ENCODE measurements around the gene LCOR. TPM values are rescaled to one million over a fixed set of nuclear protein-coding genes. Genes with fewer than 3 reads are reported as not detected.

Gene LCOR
- total RNA-seq, 4 donors from 2014 or later = 22.3 to 220 (median 38.5) TPM

- no peak for ATAC-seq
- no peaks in the 10 kb centered on the region for H3K4me1 ChIP-seq
- TF ChIP-seq EP300 (IDR thresholded peaks at IDR 0.05) (no peak), POLR2A (IDR thresholded peaks at IDR 0.05) (no peak), POLR2AphosphoS5 (IDR thresholded peaks at IDR 0.05) (no peak), CTCF (IDR thresholded peaks at IDR 0.05) (no peak)
- no peak overlapping the region for H3K27ac ChIP-seq
- H3K36me3 ChIP-seq = peaks cover 0 to 22% of the 10 kb centered on the region in 2 donors
- WGBS, 2 donors (ENCODE audit: low coverage in 1 of 2) = 84 to 91% methylated on average over 3 of the region's 3 CpGs
- no peaks in the 10 kb centered on the region for H3K27me3 ChIP-seq
- no peaks in the 10 kb centered on the region for H3K9me3 ChIP-seq
- no peak overlapping the region for H3K4me3 ChIP-seq
Observed at GRCh38 chr10:96978621-96979154, 146.6 kb downstream of the LCOR start.

DNA sequence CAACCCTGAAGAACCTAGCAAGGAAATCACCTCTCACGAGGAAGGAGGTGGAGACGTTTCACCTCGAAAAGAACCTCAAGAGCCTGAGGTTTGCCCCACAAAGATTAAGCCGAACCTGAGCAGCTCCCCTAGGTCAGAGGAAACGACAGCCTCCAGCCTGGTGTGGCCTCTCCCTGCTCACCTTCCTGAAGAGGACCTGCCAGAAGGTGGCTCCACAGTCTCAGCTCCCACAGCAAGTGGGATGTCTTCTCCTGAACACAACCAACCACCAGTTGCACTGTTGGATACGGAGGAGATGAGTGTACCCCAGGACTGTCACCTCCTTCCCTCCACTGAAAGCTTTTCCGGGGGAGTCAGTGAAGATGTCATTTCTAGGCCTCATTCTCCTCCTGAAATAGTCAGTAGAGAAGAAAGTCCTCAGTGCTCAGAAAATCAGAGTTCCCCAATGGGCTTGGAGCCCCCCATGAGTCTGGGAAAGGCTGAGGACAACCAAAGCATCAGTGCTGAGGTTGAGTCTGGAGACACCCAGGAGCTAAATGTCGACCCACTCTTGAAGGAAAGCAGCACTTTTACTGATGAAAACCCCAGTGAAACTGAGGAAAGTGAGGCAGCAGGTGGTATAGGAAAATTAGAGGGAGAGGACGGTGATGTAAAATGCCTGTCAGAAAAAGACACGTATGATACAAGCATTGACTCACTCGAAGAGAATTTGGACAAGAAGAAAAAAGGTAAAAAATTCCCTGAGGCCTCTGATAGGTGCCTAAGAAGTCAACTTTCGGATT is 150.2 kb downstream of the LCOR start:
- H3K4me3 ChIP-seq = no peak overlapping the region
- H3K4me1 ChIP-seq = no peaks in the 10 kb centered on the region
- no peaks in the 10 kb centered on the region for H3K27me3 ChIP-seq
- no peaks in the 10 kb centered on the region for H3K9me3 ChIP-seq
- 85 to 96% methylated on average over 4 to 11 of the region's 12 CpGs for WGBS, 2 donors (ENCODE audit: low coverage in 1 of 2)
- H3K36me3 ChIP-seq = peaks cover 0 to 22% of the 10 kb centered on the region in 2 donors
- TF ChIP-seq POLR2A (IDR thresholded peaks at IDR 0.05) (no peak), POLR2AphosphoS5 (IDR thresholded peaks at IDR 0.05) (no peak), CTCF (IDR thresholded peaks at IDR 0.05) (no peak), EP300 (IDR thresholded peaks at IDR 0.05) (no peak)
- no peak overlapping the region for H3K27ac ChIP-seq
- no peak for ATAC-seq

DNA sequence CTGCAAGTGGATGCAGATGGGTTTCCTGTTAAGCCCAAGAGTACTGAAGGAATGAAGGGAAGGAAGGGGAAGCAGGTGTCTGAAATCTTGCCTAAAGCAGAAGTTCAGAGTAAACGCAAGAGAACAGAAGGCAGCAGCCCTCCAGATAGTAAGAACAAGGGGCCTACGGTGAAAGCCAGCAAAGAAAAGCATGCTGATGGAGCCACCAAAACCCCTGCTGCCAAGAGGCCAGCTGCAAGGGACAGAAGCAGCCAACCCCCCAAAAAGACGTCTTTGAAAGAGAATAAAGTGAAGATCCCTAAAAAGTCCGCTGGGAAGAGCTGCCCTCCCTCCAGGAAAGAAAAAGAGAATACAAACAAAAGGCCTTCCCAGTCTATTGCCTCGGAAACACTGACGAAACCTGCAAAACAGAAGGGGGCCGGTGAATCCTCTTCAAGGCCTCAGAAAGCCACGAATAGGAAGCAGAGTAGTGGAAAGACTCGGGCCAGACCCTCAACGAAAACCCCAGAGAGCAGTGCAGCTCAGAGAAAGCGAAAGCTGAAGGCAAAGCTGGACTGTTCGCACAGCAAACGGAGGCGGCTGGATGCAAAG is 152.5 kb downstream of the LCOR start:
- Histone ChIP-seq H3K4me3 (peak overlapping the region in 1 of 2 donors; percentile 7), H3K4me1 (peaks cover 0 to 14% (median 10%) of the 10 kb centered on the region in 3 donors), H3K27me3 (no peaks in the 10 kb centered on the region), H3K9me3 (no peaks in the 10 kb centered on the region), H3K27ac (peak overlapping the region in 1 of 4 donors; percentile 20), H3K36me3 (peaks cover 0 to 22% of the 10 kb centered on the region in 2 donors)
- TF ChIP-seq CTCF (IDR thresholded peaks at IDR 0.05) = no peak
- ATAC-seq = no peak
- WGBS, 2 donors (ENCODE audit: low coverage in 1 of 2) = 72 to 80% methylated on average over 8 to 14 of the region's 14 CpGs

- H3K4me1 ChIP-seq = peaks cover 2 to 31% (median 19%) of the 10 kb centered on the region in 3 donors
- no peak for ATAC-seq
- H3K9me3 ChIP-seq = no peaks in the 10 kb centered on the region
- peaks cover 0 to 13% of the 10 kb centered on the region in 2 donors for H3K36me3 ChIP-seq
- no peak overlapping the region for H3K27ac ChIP-seq
- TF ChIP-seq POLR2A (IDR thresholded peaks at IDR 0.05) (no peak), POLR2AphosphoS5 (IDR thresholded peaks at IDR 0.05) (no peak), CTCF (IDR thresholded peaks at IDR 0.05) (no peak), EP300 (IDR thresholded peaks at IDR 0.05) (no peak)
- H3K27me3 ChIP-seq = no peaks in the 10 kb centered on the region
- 91 to 100% methylated on average over 4 to 5 of the region's 6 CpGs for WGBS, 2 donors (ENCODE audit: low coverage in 1 of 2)
- no peak overlapping the region for H3K4me3 ChIP-seq
Observed at GRCh38 chr10:96986200-96986856, 154.2 kb downstream of the LCOR start.
